NT2/D1 (cell line): ENCODE data around the gene CENPA.
"Not testable (repeated sequence)": the region's sequence is repeated elsewhere in the genome, so short reads cannot be mapped to it uniquely, and the experiment has no call there.

Experiments
- DNase-seq: peaks from one replicate; pipeline ENCODE4 v3.0.0-alpha.2; 2011; ENCODE audit warnings: low read depth, low spot score
- H3K27me3 ChIP-seq: 2 replicates; pipeline ENCODE4 v1.6.0; 2011; ENCODE audit warnings: mild to moderate bottlenecking; ENCODE audit not compliant: insufficient read length, insufficient read depth
- H3K36me3 ChIP-seq: 2 replicates; pipeline ENCODE4 v1.6.1; 2011; ENCODE audit warnings: mild to moderate bottlenecking, low read length, mixed read lengths; ENCODE audit not compliant: insufficient read depth, insufficient read length
- H3K4me1 ChIP-seq: 2 replicates; pipeline ENCODE4 v1.5.1; 2011; ENCODE audit not compliant: insufficient read depth, insufficient read length
- H3K4me3 ChIP-seq: 2 replicates; pipeline ENCODE4 v1.5.1; 2011; ENCODE audit warnings: low read depth; ENCODE audit not compliant: insufficient read length
- H3K9ac ChIP-seq: 2 replicates; pipeline ENCODE4 v1.6.0; 2011; ENCODE audit warnings: low read depth; ENCODE audit not compliant: insufficient read length
- H3K9me3 ChIP-seq: 2 replicates; pipeline ENCODE4 v1.5.1; 2011; ENCODE audit warnings: mild to moderate bottlenecking, low read length; ENCODE audit not compliant: insufficient read depth
- SUZ12 ChIP-seq: IDR thresholded peaks from 2 replicates; pipeline ENCODE4 v1.6.1; 2011; ENCODE audit not compliant: insufficient read length, insufficient read depth; ENCODE audit errors: extremely low read depth
- YY1 ChIP-seq: IDR thresholded peaks from 2 replicates; pipeline ENCODE4 v1.6.1; 2011; ENCODE audit not compliant: insufficient read length, insufficient read depth
- ZNF274 ChIP-seq: IDR thresholded peaks from 2 replicates; pipeline ENCODE4 v1.6.1; 2011; ENCODE audit warnings: mild to moderate bottlenecking, low read depth, low read length

The CENPA gene

DNA sequence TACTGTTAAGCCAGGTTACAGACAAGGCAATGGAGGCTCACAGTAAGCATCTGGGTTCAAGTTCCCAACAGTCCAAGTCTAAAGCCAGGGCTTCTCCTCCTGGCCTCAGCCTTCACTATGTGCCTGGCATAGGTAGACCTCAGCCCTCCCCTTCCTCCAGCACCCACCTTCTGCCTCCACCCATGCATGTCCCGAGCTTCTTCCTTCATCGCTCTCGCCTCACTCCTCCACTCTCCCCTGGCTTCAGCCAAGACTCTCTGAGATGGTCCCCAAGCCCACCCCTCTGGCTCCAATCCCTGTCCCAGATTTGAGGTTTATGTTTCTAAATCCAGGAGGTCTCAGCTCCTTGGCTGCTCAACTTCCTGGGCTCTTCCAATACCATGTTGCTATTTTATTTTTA lies 26.9 kb downstream of the CENPA start:
- no peaks in the 10 kb centered on the region for H3K4me1 ChIP-seq
- H3K27me3 ChIP-seq: no peaks in the 10 kb centered on the region
- DNase-seq: no peak
- H3K9ac ChIP-seq: no peak overlapping the region
- no peaks in the 10 kb centered on the region; the same call in 1 of the 2 replicates for H3K9me3 ChIP-seq
- H3K4me3 ChIP-seq: no peak overlapping the region
- no peaks in the 10 kb centered on the region for H3K36me3 ChIP-seq
- no peak for TF ChIP-seq SUZ12
- TF ChIP-seq YY1: no peak
- TF ChIP-seq ZNF274: no peak

DNA sequence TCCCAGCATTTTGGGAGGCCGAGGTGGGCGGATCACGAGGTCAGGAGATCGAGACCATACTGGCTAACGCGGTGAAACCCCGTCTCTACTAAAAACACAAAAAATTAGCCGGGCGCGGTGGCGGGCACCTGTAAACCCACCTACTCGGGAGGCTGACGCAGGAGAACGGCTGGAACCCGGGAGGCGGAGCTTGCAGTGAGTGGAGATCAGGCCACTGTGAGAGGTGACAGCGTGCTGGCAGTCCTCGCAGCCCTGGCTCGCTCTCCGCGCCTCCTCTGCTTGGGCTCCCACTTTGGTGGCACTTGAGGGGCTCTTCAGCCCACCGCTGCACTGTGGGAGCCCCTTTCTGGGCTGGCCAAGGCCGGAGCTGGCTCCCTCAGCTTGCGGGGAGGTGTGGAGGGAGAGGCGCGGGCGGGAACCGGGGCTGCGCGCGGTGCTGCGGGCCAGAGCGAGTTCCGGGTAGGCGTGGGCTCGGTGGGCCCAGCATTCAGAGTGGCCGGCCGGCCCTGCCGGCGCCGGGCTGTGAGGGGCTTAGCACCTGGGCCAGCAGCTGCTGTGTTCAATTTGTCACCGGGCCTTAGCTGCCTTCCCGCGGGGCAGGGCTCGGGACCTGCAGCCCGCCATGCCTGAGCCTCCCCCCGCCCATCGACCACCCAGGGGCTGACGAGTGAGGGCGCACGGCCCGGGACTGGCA lies 28.4 kb downstream of the CENPA start:
- not testable (repeated sequence) for H3K4me3 ChIP-seq, DNase-seq, H3K9ac ChIP-seq, H3K27me3 ChIP-seq, H3K4me1 ChIP-seq, H3K36me3 ChIP-seq, H3K9me3 ChIP-seq

DNA sequence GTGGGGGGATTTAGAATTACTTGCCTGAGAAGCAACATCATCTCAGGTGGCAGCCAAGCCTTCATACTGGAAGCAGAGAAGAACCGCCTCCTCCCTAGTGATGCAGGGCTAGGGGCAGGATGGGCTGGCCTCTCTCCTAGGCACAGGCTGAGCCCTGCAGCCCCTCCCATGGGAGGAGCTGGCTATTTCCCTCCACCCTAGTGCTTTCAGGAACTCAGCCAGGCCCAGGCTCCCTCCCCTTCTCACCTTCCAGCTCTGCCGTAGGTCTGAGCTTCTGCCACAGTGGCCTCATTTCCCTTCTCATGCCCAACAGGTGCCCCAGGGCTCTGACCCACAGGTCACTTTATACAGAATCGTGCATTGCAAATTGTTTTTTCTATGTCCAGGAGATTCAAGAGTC lies 31.0 kb downstream of the CENPA start:
- DNase-seq: peak; percentile 36
- no peak overlapping the region for H3K9ac ChIP-seq
- H3K36me3 ChIP-seq: no peaks in the 10 kb centered on the region
- no peak for TF ChIP-seq ZNF274
- TF ChIP-seq YY1: no peak
- no peak for TF ChIP-seq SUZ12
- H3K4me3 ChIP-seq: no peak overlapping the region
- H3K27me3 ChIP-seq: no peaks in the 10 kb centered on the region
- H3K9me3 ChIP-seq: no peaks in the 10 kb centered on the region; the same call in 1 of the 2 replicates
- no peaks in the 10 kb centered on the region for H3K4me1 ChIP-seq

DNA sequence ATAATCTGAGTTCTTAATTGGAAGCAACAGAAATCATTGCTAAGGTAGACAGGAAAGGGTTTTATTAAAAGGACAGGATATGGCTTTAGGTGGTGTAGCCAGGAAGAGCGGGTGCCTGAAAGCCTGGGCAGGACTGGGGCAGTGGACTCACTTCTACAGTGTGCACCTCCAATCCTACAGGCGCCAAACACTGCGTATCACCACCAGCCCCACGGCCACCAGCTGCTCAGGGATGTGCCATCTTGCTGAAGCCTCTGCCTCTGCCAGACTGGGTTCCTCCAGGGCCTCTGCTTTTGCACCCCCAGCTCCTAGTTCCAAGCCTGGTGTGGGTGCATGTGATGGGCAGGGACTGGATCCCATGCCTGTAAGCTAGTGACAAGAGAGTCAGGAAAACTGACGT lies 32.4 kb downstream of the CENPA start:
- Histone ChIP-seq H3K9ac (no peak overlapping the region), H3K9me3 (no peaks in the 10 kb centered on the region; the same call in 1 of the 2 replicates), H3K27me3 (no peaks in the 10 kb centered on the region), H3K4me1 (no peaks in the 10 kb centered on the region), H3K36me3 (no peaks in the 10 kb centered on the region), H3K4me3 (no peak overlapping the region)
- DNase-seq: no peak
- TF ChIP-seq SUZ12 (no peak), ZNF274 (no peak), YY1 (no peak)

DNA sequence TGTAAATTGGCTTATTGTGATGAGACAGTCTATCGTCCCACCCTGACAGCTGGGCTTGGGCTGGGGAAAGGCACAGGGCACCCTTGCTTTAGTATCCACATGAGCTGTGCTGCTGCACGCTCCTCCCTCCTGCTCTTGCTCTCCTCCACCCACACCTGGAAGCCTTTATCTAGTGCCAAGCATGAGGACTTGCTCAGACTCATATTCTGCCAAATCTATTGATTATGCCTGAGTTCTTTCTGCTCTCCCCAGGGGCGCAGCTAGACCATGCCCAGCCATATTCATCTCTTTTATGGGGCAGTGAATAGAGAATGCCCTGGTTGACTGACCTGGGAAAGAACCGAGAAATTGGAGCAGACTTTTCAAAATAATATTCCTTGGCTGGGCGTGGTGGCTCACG lies 33.1 kb downstream of the CENPA start:
- H3K27me3 ChIP-seq: no peaks in the 10 kb centered on the region
- H3K4me1 ChIP-seq: no peaks in the 10 kb centered on the region
- no peaks in the 10 kb centered on the region for H3K36me3 ChIP-seq
- H3K4me3 ChIP-seq: no peak overlapping the region
- no peak overlapping the region for H3K9ac ChIP-seq
- H3K9me3 ChIP-seq: no peaks in the 10 kb centered on the region; the same call in 1 of the 2 replicates
- no peak for TF ChIP-seq ZNF274
- no peak for TF ChIP-seq YY1
- TF ChIP-seq SUZ12: no peak
- no peak for DNase-seq

DNA sequence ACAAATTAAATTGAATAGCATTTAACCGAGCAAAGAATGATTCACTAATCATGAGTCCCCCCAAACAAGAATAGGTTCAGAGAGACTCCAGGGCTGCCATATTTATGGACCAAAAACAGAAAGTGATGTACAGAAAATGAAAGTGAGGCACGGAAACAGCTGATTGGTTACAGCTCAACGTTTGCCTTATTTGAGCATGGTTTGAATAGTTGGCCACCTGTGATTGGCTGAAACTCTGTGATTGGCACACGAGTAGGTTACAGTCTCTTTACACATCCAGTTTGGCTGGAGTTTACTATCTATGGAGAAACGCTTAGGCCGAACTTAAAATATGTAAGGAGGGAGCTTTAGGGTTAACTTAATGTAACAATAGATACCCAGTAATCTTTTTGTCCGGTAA lies 35.1 kb downstream of the CENPA start:
- Histone ChIP-seq H3K9me3 (no peaks in the 10 kb centered on the region), H3K4me3 (no peak overlapping the region), H3K36me3 (no peaks in the 10 kb centered on the region), H3K9ac (no peak overlapping the region), H3K27me3 (no peaks in the 10 kb centered on the region), H3K4me1 (no peaks in the 10 kb centered on the region)
- TF ChIP-seq SUZ12 (no peak), ZNF274 (no peak), YY1 (no peak)
- DNase-seq: no peak

DNA sequence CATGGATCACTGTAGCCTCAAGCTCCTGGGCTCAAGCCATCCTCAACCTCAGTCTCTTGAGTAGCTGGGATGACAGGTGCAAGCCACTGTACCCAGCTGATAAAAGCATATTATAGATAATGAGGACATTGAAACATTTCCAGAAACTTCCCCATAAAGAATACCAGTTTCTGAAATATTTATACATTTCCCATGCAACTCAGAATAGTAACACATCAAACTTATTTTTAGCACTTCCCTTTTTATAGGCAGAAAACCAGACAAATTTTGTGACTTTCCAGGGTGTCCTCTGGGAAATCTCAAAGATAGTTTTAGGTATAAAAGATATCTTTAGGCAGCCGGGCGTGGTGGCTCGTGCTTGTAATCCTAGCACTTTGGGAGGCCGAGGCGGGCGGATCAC lies 37.0 kb downstream of the CENPA start:
- no peaks in the 10 kb centered on the region for H3K9me3 ChIP-seq
- no peak overlapping the region for H3K4me3 ChIP-seq
- no peak for DNase-seq
- TF ChIP-seq YY1 (no peak), SUZ12 (no peak), ZNF274 (no peak)
- no peak overlapping the region for H3K9ac ChIP-seq
- H3K36me3 ChIP-seq: no peaks in the 10 kb centered on the region
- no peaks in the 10 kb centered on the region for H3K4me1 ChIP-seq
- no peaks in the 10 kb centered on the region for H3K27me3 ChIP-seq
